Effector CD8-positive, alpha-beta T cell (primary cell): Measurements from ENCODE around the gene ZNF497.

Experiments
- DNase-seq: peaks from one replicate; lab custom pipeline; 2025; lab: John Stamatoyannopoulos, UW

Gene ZNF497

GRCh38 chr19:58367698-58368454, 5.3 kb upstream of the ZNF497 start:
- DNase-seq: no peak

GRCh38 chr19:58366585-58367430, 4.3 kb upstream of the ZNF497 start:
- no peak for DNase-seq

GRCh38 chr19:58364146-58364545, 1.6 kb upstream of the ZNF497 start:
- no peak for DNase-seq

GRCh38 chr19:58361900-58362271, 665 bp downstream of the ZNF497 start:
- no peak for DNase-seq

- no peak for DNase-seq
Observed at GRCh38 chr19:58357481-58358145, 4.9 kb downstream of the ZNF497 start.

GRCh38 chr19:58356766-58357480, 5.6 kb downstream of the ZNF497 start:
- no peak for DNase-seq

- DNase-seq: peak; percentile 14
Observed at GRCh38 chr19:58355908-58356765, 6.4 kb downstream of the ZNF497 start.

GRCh38 chr19:58355215-58355796, 7.2 kb downstream of the ZNF497 start:
- no peak for DNase-seq

GRCh38 chr19:58354478-58355030, 8.0 kb downstream of the ZNF497 start:
- no peak for DNase-seq

GRCh38 chr19:58353717-58354477, 8.7 kb downstream of the ZNF497 start:
- DNase-seq: no peak

- no peak for DNase-seq
Observed at GRCh38 chr19:58352760-58353671, 9.5 kb downstream of the ZNF497 start, which contains the start of gene A1BG. Gene A1BG (minus strand): TSS chr19:58353492. CDS start chr19:58353437, 55 bp downstream.

- DNase-seq: no peak
Observed at GRCh38 chr19:58351990-58352755, 10.4 kb downstream of the ZNF497 start.

- DNase-seq: no peak
Observed at GRCh38 chr19:58351558-58351878, 11.0 kb downstream of the ZNF497 start.

- no peak for DNase-seq
Observed at GRCh38 chr19:58350871-58351557, 11.5 kb downstream of the ZNF497 start.

GRCh38 chr19:58350001-58350861, 12.3 kb downstream of the ZNF497 start:
- DNase-seq: no peak

- DNase-seq: no peak
Observed at GRCh38 chr19:58349590-58349989, 13.0 kb downstream of the ZNF497 start.
